HepG2 (cell line): ENCODE results near the gene SYNE1.

Experiments
- CTCF ChIP-seq: sonication (generic); formaldehyde crosslinking; IDR thresholded peaks from 2 replicates; pipeline ENCODE4 v1.5.0; 2020; ENCODE audit warnings: mild to moderate bottlenecking, missing genetic modification reagents, moderate library complexity
- KLF9 ChIP-seq: IDR thresholded peaks from 2 replicates; pipeline ENCODE4 v1.6.1; 2016; ENCODE audit warnings: low read depth
- POLR2A ChIP-seq, 2 experiments: IDR thresholded peaks; 2 replicates each; pipeline ENCODE4 v1.6.1; 2011; ENCODE audit warnings: low read depth in 2 of 2, low read length in 2 of 2, mild to moderate bottlenecking in 1 of 2, moderate library complexity in 1 of 2; ENCODE audit not compliant: insufficient read depth in 1 of 2
- SIN3A ChIP-seq: IDR thresholded peaks from 2 replicates; pipeline ENCODE4 v1.6.1; 2011; ENCODE audit warnings: low read depth, mild to moderate bottlenecking, control low read depth, low read length, borderline replicate concordance
- SRF ChIP-seq: IDR thresholded peaks from 2 replicates; pipeline ENCODE4 v1.6.1; 2011; ENCODE audit warnings: mild to moderate bottlenecking, low read depth, low read length, moderate library complexity
- TP53 ChIP-seq: sonication (generic); formaldehyde crosslinking; conservative IDR thresholded peaks from 2 replicates; pipeline ENCODE4 v1.4.0; 2020; ENCODE audit warnings: missing genetic modification reagents
- ZSCAN29 ChIP-seq: sonication (generic); formaldehyde crosslinking; conservative IDR thresholded peaks from 2 replicates; pipeline ENCODE4 v1.4.0; 2020; ENCODE audit warnings: mild to moderate bottlenecking, missing genetic modification reagents
- TF ChIP-seq, protein P1 (sequence below): sonication (generic); formaldehyde crosslinking; IDR thresholded peaks from 2 replicates; pipeline ENCODE4 v1.8.1; 2022; ENCODE audit warnings: low read depth, mild to moderate bottlenecking, missing genetic modification reagents

DNA sequence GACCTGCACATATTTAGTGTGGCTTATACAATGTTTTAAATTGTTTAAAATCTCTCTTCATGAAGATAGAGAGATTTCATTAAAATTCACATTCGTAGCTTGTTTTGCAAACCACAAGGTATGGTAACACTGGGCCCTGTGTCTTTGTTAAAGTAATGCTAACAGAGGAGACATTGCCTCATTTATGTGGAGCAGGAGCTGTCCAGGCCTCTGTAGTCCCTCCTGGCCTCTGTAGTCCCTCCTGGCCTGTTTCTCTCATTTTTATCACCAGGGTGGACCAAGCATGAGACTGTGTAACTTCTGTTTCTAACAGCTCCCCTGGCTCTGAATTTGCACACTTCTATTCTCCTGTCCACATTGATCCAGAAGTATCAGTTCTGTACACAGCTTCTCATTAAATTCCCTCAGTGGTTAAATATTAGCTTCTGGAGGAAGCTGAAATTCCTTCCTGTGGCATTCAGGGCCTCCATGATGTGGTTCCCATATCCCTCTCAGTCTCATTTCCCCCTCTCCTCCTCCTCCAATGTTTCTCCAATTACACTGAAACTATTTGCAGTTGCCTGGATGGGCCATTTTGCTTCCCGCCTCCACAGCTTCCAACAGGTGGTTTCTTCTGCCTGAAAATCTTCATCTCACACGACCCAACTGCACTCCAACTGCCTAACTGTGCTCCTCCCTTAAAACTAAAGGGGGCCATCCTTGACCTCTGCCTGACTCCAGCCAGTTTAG, 340.4 kb downstream of the SYNE1 start:
- no peak for TF ChIP-seq SIN3A
- no peak for TF ChIP-seq TP53
- TF ChIP-seq CTCF (CRISPR knock-in tag) = no peak
- TF ChIP-seq, protein P1, sequence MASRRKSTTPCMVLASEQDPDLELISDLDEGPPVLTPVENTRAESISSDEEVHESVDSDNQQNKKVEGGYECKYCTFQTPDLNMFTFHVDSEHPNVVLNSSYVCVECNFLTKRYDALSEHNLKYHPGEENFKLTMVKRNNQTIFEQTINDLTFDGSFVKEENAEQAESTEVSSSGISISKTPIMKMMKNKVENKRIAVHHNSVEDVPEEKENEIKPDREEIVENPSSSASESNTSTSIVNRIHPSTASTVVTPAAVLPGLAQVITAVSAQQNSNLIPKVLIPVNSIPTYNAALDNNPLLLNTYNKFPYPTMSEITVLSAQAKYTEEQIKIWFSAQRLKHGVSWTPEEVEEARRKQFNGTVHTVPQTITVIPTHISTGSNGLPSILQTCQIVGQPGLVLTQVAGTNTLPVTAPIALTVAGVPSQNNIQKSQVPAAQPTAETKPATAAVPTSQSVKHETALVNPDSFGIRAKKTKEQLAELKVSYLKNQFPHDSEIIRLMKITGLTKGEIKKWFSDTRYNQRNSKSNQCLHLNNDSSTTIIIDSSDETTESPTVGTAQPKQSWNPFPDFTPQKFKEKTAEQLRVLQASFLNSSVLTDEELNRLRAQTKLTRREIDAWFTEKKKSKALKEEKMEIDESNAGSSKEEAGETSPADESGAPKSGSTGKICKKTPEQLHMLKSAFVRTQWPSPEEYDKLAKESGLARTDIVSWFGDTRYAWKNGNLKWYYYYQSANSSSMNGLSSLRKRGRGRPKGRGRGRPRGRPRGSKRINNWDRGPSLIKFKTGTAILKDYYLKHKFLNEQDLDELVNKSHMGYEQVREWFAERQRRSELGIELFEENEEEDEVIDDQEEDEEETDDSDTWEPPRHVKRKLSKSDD = no peak
- TF ChIP-seq KLF9 (CRISPR knock-in tag) = no peak
- no peak for TF ChIP-seq SRF
- TF ChIP-seq POLR2A (IDR thresholded peaks at IDR 0.05; ENCODE audit: insufficient read depth in 1 of 2, low read depth in 2 of 2, low read length in 2 of 2) = no peak
- peak; percentile 38; the same call in 1 of the 2 replicates for TF ChIP-seq ZSCAN29
